Sigmoid colon (tissue), 4 donors: ENCODE data around the gene PHF14.

Experiments
- POLR2A ChIP-seq, 2 donors: fragments of 450-650 bp; IDR thresholded peaks; one replicate each; pipeline ENCODE4 v1.6.1; 2016; ENCODE audit warnings: antibody characterized with exemption in 2 of 2, mild to moderate bottlenecking in 2 of 2, moderate library complexity in 2 of 2
- POLR2AphosphoS5 ChIP-seq, 4 donors: sonication (generic); formaldehyde crosslinking; IDR thresholded peaks; one replicate each; pipeline ENCODE4 v1.6.1; 2017; ENCODE audit warnings: antibody characterized with exemption in 4 of 4
- TF ChIP-seq, protein P1 (sequence below), 4 experiments: fragments of 450-650 bp in 3 of 4; fragments of 200-600 bp in 1 of 4; IDR thresholded peaks; one replicate each; pipeline ENCODE4 v1.5.1; 2016 to 2019; ENCODE audit warnings: antibody characterized with exemption in 4 of 4, mild to moderate bottlenecking in 3 of 4, moderate library complexity in 2 of 4

DNA sequence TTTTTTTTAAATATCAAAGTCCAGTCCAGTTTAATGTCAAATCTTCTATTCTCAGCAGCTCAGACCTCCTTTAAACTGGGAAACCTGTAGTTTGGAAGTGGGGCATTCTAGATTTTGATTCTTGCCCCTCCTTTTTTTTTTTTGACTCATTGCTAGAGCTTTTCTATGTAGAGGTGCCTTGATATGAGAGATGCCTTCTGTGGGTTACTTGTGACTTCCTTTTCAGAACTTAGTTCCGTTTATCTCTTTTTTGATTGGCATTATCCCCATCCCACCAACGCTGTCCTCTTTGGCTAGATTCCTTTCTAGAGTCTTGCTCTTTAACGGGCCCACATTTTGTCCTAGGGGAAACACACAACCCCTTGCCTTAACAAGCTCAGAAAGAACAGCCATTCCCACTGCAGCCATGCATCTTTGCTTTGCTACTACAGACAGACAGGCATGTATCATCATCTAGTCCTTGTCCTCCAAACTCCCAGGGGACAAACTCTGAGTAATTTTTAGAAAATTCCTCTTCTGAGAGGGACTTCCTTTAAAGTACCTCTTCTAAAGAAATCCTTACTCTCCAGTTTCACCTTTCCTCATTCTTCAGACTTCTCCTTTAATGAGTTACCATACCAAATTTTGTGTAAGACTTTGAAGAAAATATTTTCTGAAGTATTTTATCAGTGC is 153.6 kb downstream of the PHF14 start:
- TF ChIP-seq, protein P1, sequence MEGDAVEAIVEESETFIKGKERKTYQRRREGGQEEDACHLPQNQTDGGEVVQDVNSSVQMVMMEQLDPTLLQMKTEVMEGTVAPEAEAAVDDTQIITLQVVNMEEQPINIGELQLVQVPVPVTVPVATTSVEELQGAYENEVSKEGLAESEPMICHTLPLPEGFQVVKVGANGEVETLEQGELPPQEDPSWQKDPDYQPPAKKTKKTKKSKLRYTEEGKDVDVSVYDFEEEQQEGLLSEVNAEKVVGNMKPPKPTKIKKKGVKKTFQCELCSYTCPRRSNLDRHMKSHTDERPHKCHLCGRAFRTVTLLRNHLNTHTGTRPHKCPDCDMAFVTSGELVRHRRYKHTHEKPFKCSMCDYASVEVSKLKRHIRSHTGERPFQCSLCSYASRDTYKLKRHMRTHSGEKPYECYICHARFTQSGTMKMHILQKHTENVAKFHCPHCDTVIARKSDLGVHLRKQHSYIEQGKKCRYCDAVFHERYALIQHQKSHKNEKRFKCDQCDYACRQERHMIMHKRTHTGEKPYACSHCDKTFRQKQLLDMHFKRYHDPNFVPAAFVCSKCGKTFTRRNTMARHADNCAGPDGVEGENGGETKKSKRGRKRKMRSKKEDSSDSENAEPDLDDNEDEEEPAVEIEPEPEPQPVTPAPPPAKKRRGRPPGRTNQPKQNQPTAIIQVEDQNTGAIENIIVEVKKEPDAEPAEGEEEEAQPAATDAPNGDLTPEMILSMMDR (IDR thresholded peaks at IDR 0.05) = no peak
- TF ChIP-seq POLR2AphosphoS5 (IDR thresholded peaks at IDR 0.05) (no peak), POLR2A (IDR thresholded peaks at IDR 0.05) (no peak)
